Endometrial microvascular endothelial cells (primary cell): ENCODE results near the gene CDKL4. TPM values are rescaled to one million over a fixed set of nuclear protein-coding genes. Genes with fewer than 3 reads are reported as not detected.

Source experiments
- in situ Hi-C: cut with HindIII; loops from 2 replicates; pipeline ENCODE4 v1.10.0; 2017; ENCODE audit warnings: low sequenced_read_pairs, low pct_unique_long_range_greater_than_20kb; ENCODE audit errors: inconsistent ontology term
- total RNA-seq: library from RNA; depleted of rRNA; stranded (reverse); fragments of >200 nt; gene quantifications from one replicate; pipeline ENCODE4 v1.2.3, GENCODE V29; 2015; ENCODE audit errors: inconsistent ontology term

CDKL4 gene
- total RNA-seq, 1 donor from 2014 or later: not detected

DNA sequence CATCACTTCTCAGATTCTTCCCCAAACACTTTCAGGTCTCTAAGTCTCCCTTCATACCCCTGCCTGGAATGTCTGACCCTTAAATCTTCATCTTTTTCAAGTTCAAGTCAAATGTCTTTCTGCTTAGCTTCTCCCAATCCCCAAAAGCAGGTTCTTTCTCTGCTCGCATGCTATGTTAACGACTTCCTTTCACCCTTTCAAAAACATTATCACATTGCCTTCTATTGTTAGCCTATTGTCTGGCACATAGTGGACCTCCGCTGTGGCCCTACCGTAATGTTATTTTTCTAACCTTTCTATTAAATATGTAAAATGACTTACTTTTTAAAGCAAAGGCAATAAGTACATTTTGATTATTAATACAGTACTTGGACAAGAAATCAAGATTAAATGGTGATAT lies 2.2 kb downstream of the CDKL4 start:
- in situ Hi-C loops: no loop called here

DNA sequence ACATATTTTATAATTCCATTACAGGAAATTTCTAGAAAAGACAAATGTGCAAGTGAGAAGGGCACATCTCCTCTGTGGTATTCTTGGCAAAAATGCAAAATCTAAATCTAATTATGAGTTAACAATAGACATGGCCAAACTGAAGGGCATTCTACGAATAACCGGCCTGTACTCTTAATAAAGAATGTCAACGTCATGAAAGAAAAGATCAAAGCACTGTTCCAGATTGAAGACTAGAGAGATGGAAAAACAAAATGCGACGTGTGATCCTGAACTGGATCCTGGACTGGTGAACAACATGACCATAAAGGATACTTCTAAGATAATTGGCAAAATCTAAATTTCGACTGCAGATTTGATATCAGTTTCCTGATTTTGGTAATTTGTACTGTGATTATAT lies 3.0 kb downstream of the CDKL4 start:
- in situ Hi-C loops: no loop called here

DNA sequence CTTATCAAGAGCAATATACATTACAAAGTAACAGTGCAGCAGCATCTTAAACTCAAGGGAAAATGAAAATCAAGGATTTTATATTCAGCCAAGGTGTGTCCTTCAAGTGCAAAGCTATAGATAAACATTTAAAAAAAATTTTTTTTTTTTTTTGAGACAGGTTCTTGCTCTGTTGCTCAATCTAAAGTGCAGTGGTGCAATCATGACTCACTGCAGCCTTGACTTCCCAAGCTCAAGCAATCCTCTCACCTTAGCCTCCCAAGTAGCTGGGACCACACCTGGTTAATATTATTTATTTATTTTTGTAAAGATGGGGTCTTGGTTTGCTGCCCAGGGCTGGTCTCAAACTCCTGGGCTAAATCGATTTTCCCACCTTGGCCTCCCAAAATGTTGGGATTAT lies 9.0 kb downstream of the CDKL4 start:
- in situ Hi-C loops: no loop called here

DNA sequence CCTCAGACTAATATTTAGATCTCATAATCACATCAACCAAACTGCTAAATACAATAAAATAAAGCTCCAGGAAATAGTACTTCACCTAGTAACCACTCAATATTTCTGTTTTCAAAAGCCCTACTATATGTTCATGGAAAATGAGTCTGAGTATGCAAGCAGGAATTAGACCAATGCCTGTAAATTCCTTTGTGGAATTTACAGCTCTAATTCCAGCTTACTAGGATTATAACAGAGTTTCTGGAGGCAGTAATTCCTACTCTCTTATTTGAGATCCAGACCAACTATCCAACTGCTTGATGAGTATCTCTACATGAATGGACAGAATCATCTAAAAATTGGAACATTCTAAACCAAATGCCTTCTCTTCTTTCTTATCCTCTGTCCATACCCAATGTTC lies 11.6 kb downstream of the CDKL4 start:
- in situ Hi-C loops: no loop called here

DNA sequence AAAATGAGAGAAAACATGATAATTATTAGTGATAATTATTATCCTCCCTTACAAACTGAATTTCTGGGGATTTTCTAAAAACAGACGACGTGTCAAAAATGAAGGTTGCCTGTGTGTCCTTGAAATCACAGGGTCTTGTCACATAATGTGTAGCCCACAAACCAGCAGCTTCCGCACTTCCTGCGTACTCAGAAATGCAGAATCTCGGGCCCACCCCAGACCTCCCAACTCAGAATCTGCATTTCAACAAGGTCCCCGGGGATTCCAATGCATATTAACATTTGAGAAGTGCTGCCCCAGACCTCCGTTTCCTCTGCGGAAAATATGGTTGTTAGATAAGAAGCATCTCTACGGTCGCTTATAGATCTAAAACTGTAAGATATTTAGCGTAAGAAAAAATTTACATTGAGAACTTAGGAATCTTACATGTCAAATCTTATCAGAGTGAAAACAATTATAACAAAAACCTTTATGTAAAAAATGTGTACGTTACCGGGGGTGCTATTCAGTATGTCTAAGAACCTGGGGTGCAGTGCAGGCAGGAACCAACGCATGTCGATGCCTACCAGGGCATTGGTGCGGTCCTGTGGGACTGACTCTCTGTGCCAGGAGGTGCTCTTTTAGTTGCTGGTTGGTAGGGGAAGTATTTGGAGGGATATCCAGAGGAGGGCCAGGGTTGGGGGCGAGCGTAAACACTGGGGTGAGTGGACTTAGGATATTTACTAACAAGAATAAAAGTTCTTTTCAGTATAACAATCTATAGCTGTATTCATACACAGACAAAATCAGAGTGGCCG lies 15.2 kb downstream of the CDKL4 start:
- in situ Hi-C loops: no loop called here

DNA sequence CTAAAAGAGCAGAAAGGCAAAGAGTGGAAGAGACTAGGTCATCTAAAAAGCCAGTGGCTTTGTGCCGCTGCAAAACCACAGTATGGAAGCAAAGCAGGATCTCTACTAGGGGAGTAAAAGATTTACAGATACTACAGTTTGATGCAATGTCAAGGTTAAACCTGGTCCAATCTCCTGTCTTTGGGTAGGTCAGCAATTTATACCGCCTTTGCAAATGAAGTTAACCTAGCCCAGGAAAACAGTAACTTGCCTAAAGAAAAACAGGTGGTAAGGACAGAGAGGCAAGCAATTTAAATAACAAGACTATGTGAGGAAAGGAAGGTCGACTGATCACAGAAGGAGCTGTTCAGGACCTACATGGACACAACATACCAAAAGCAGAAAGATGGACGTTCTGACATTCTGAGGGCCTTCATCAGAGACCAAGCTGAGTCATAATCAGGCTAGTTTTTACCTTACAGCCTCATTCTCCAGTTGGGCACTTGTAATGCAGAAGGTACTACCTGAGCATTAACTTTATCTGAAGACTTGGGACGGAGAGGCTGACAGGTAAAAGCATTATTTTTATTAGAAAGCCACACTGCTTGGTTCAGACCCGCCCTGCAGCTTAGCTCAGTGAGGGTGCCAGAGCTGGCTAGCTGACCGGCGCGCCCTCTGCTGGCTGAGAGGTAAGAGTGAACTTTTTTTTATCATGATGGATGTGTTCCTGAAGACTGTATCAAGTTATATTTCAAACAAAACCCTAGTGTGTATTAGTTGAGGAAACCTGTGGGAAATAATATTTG lies 15.9 kb downstream of the CDKL4 start:
- in situ Hi-C loops: no loop called here

DNA sequence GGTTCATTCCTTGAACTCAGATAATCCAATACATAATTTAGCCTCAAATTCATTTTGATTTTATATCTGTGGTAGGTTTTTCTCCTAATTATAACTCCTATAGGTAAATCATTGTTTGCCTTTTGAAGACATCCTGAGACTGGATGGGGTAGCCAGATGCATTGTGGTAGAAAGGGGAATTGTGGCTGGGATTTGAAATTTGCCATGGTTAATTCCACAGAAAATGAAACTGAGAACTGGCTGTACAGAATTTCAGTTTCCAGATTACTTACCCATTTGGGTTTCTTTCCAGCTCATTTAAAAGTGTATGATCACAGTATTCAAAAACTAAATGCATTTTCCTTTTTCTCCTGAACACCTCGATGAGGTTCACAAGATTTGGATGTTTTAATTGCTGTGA lies 18.2 kb downstream of the CDKL4 start:
- in situ Hi-C loops: no loop called here

DNA sequence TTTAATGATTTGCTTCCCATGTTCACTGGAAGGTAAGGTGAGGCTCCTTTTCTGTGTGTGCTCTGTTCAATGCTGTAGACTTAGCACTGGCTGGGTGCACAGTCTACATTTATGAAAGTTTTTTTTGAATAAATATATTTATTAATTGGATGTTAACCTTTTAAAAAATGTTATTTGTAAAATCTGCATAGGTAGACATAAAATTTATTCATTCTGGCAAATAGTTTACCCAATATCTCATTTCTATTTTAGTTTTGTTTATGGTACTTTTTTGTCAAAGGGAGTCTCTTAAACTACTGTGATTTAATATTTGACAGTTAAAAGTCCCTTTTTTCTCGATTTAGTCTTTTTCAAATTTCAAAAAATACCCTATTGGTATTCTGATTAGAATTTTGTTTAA lies 19.9 kb downstream of the CDKL4 start:
- in situ Hi-C loops: loop anchor here (25.0 kb wide), 1 partner anchor 287 kb away; no protein-coding TSS in a partner anchor

DNA sequence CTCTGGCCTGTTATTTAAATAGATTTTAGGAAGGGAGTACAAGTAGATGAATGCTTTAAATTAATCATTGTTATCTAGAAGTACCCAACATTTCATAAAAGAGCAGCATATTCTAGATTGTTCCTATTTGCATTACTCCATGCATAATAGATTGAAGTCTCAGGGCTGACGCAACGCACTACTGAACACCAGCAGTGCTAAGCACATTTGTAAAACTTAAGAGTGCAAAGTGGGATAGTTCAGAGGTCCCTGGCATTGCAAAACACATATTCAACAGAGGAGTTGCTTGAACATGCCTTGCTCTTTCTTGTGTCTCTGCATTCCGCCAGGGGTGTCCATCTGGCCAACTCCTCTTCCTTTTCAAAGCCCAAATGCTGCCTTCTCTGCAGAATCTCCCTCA lies 22.3 kb downstream of the CDKL4 start:
- in situ Hi-C loops: loop anchor here (25.0 kb wide), 1 partner anchor 284 kb away; no protein-coding TSS in a partner anchor

DNA sequence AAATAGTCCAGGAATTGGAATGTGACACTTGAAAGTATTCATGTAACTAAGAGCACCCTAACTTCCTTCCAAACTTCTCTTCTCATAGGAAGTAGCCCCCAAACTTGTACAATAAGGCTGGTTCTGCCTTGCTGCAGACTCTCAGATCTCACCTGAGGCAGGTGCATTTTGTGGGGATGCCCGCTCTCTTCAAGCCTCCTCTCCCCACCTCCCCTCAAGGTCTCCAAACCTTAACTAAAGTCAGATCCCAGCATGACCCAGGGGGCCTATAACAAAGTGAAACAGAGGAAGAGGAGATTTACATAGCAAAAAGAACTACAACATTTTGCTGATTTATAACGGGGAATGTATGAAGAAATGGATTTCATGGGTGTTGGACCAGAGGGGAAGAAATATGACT lies 23.6 kb downstream of the CDKL4 start:
- in situ Hi-C loops: loop anchor here (25.0 kb wide), 1 partner anchor 283 kb away; no protein-coding TSS in a partner anchor

DNA sequence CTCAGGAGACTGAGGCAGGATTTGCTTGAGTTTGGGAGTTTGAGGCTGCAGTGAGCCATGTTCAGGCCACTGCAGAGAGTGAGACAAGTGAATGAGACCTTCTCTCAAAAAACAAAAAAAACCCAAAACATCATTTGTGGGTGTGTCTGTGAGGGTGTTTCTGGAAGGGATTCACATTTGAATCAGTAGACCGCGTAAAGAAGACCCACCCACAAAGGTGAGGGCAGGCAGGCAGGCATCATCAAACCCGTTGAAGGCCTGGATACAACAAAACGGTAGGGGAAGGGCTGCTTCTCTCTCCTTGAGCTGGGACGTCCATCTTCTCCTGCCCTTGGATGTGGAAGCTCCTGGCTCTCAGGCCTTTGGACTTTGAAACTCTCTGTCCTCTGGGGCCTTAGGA lies 25.4 kb downstream of the CDKL4 start:
- in situ Hi-C loops: loop anchor here (10.0 to 25.0 kb wide), 2 partner anchors 154 to 281 kb away; no protein-coding TSS in a partner anchor

DNA sequence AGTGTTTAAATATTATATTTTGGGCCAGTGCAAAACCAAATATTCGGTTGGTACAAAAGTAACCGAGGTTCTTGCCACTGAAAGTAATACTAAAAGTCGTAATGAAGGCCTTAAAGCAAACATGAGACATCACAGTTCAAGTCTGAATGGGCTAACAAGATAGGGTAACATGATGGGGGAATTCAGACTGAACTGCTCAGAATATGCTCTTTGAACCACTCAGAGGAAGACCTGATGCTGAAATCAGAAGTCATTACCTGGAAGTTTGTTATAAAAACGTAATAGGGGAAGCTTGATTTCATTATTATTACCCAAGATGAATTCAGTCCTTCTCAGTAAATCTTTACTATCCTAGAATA lies 26.6 kb downstream of the CDKL4 start:
- in situ Hi-C loops: loop anchor here (10.0 to 25.0 kb wide), 2 partner anchors 152 to 280 kb away; no protein-coding TSS in a partner anchor

DNA sequence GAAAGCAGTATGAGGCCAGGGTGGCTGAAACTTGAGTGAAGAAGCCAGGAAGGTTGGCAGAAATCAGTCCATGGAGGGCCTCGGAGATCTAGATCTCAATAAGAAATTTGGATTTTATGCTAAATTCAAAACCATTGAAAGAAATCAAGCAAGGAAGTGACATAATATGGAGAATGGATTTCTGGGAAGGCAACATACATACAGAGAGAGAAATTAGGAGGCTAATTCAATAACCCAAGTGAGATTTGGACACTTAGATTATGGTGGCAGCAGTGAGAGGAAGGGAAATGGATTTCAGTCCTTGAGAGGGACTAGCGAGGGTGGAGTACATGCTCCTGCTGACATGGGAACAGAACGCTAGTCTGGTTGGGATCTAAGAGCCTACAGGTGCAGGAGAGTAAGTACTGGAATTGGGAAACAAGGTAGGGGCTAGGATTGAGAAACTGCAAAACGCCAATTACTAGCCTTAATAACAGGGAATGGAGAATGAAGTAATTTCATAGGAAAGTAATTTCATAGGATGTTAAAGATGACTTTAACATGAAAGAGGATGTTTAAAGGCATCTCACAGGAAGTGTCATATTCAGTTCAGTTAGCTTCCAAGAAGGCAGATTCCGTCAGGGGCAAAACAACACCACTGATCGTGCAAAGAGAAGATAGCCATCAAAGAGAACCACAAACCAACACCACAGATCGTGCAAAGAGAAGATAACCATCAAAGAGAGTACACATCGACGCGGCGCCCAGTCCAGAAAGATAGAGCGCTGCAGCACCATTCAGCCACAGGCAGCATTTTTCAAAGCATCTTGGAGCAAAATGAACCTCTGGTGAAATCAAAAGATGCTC lies 27.2 kb downstream of the CDKL4 start:
- in situ Hi-C loops: loop anchor here (10.0 to 25.0 kb wide), 2 partner anchors 152 to 279 kb away; no protein-coding TSS in a partner anchor

DNA sequence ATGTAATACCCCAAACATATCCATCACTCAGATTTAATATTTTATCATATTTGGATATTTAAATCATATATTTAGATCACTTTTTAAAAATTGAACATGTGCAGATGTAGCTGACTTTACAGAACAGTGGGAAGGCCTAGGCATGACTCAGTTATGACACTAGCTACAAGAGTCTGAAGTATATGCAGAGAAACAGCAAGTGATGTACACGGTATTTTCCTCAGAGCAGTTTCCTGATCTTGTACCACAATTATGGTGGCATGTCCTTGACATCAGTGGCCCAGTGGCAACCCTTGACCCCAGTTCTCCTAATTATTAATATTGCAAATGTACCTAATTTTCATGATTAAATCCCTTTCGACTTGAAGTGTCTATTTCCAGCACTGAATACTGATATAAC lies 28.2 kb downstream of the CDKL4 start:
- in situ Hi-C loops: loop anchor here (10.0 to 25.0 kb wide), 2 partner anchors 151 to 278 kb away; no protein-coding TSS in a partner anchor

DNA sequence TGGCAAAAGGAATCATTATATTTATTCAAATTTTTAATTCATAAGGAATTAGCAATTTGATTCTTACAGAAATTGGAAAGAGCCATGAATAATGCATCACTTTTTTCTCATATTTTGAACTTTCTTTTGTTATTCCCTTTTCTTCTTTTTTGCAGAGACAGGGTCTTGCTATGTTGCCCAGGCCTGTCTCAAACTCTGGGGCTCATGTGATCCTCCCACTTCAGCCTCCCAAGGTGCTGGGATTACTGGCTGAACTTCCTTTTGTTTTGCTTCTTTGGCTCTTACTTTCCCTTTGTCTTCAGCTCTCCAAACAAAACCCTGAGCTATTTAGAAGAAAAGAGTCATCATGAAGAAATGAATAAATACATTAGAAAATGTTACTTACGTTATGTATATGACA lies 30.8 kb downstream of the CDKL4 start:
- in situ Hi-C loops: loop anchor here (10.0 to 25.0 kb wide), 2 partner anchors 148 to 276 kb away; no protein-coding TSS in a partner anchor

DNA sequence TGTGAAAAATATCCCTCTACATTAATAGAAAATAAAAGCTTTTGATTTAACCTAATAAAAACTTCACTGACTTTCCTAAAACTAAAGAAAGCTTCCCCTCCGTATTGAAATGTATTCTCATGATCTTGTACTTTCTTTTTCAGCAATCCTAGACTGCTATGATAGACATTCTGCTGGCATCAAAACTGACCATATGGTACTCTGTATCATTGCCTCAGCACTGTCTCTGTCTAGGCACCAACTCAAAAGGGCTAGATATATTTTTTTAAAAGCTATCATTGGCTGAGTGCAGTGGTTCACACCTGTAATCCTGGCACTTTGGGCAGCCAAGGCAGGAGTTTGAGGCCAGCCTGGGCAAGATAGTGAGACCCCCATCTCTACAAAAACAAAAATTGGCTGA lies 32.9 kb downstream of the CDKL4 start:
- in situ Hi-C loops: loop anchor here (10.0 to 25.0 kb wide), 2 partner anchors 146 to 274 kb away; no protein-coding TSS in a partner anchor

DNA sequence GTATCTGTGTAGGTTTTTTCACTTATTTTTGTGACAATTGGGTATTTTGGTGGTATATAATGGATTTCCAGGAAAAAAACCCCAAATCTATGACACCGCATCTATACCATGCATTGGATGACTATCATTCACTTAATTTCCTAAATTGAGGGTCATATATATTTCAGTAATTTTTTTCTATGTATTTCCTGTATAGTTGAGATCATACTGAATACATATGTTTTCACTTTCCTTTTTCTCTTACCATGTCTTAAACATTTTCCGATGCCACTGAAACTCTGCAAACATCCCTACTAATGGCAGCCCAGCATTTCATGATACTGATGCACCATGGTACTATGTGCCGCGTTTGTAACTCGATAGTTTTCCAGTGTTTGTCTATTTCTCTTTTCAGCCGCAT lies 40.4 kb downstream of the CDKL4 start:
- in situ Hi-C loops: loop anchor here (25.0 kb wide), 1 partner anchor 266 kb away; no protein-coding TSS in a partner anchor

DNA sequence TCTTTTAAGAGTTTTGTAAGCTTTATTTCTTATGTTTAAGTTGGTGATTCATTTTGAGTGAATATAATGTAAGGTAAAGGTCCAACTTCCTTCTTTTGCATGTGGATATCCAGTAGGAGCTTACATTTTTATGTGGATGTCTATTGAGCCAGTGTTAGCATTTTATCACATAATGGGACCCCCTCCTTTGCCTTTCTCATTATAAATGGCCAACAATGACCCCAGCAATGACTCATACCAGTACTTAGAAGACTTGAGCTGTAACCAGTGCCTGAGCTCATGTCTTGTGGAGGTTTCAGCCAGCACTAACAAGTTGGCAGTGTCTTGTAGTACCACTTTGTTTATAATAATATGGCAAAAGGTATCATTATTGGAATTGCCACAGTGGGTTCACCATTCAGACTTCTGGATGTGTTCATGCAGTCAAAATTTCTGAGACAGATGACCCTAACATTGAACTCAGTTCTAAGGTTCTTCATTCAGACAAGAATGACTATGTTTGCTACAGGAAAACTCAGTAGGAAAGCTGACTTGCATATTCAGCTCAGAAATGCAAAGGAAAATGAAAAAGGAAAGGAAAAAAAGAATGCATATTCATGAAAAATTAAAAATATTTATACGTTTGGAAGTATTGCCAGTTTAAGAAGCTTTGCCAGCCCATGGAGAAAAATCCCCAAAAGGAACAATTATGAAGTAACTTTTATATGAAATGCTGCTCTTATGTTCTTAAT lies 41.0 kb downstream of the CDKL4 start:
- in situ Hi-C loops: loop anchor here (25.0 kb wide), 1 partner anchor 266 kb away; no protein-coding TSS in a partner anchor
